HFFc6 (cell line): ENCODE data around the gene SCML1. TPM values are rescaled to one million over a fixed set of nuclear protein-coding genes. Genes with fewer than 3 reads are reported as not detected.

Experiments used
- DNase-seq: peaks from one replicate; pipeline ENCODE4 v3.0.0-alpha.2; 2018
- H3K27ac Mint-ChIP-seq: 2 replicates; pipeline ENCODE4 v1.8.0; 2020; ENCODE audit warnings: mild to moderate bottlenecking, mixed read lengths
- H3K27me3 Mint-ChIP-seq: 2 replicates; pipeline ENCODE4 v1.8.0; 2021; ENCODE audit warnings: mild to moderate bottlenecking, moderate library complexity, mixed read lengths; ENCODE audit not compliant: insufficient read depth
- H3K36me3 Mint-ChIP-seq: 2 replicates; pipeline ENCODE4 v1.8.0; 2021; ENCODE audit warnings: low read depth, mixed read lengths
- H3K4me1 Mint-ChIP-seq: 2 replicates; pipeline ENCODE4 v1.8.0; 2020; ENCODE audit warnings: low read depth, mixed read lengths
- H3K4me3 Mint-ChIP-seq: 2 replicates; pipeline ENCODE4 v1.8.0; 2020; ENCODE audit warnings: mild to moderate bottlenecking, moderate library complexity, mixed read lengths
- H3K9me3 Mint-ChIP-seq: 2 replicates; pipeline ENCODE4 v1.8.0; 2020; ENCODE audit warnings: mild to moderate bottlenecking, mixed read lengths
- long read RNA-seq: library from polyadenylated mRNA; unstranded; transcript quantifications from one replicate; pipeline ENCODE4 v2.0.0, GENCODE V29; 2019
- total RNA-seq, 6 experiments: library from RNA; stranded (reverse); fragmentation: NEBNext Ultra II Directional; extraction: Animal tissue kit (Norgen Biotek cat#: 25700); gene quantifications; 2 replicates in 1 of 6; 3 replicates in 5 of 6; pipeline ENCODE4 v1.2.3, GENCODE V29; 2021
- TF ChIP-seq, protein P1 (sequence below): fragments of 200-600 bp; sonication (generic); IDR thresholded peaks from 2 replicates; pipeline ENCODE4 v1.5.0; 2021; ENCODE audit warnings: antibody characterized with exemption, mild to moderate bottlenecking

The SCML1 gene
- 10 to 100 TPM in 3 of 6 experiments, 1 to 10 TPM in 3; 7.3 to 11.3 (median 9.8) TPM for total RNA-seq
- long read RNA-seq, full-length matches to known transcripts: 14 of 19 reads
- long read RNA-seq, partial matches to known transcripts: 1 of 19 reads
- long read RNA-seq, other reads (novel, unspliced or antisense): 4 of 19 reads

DNA sequence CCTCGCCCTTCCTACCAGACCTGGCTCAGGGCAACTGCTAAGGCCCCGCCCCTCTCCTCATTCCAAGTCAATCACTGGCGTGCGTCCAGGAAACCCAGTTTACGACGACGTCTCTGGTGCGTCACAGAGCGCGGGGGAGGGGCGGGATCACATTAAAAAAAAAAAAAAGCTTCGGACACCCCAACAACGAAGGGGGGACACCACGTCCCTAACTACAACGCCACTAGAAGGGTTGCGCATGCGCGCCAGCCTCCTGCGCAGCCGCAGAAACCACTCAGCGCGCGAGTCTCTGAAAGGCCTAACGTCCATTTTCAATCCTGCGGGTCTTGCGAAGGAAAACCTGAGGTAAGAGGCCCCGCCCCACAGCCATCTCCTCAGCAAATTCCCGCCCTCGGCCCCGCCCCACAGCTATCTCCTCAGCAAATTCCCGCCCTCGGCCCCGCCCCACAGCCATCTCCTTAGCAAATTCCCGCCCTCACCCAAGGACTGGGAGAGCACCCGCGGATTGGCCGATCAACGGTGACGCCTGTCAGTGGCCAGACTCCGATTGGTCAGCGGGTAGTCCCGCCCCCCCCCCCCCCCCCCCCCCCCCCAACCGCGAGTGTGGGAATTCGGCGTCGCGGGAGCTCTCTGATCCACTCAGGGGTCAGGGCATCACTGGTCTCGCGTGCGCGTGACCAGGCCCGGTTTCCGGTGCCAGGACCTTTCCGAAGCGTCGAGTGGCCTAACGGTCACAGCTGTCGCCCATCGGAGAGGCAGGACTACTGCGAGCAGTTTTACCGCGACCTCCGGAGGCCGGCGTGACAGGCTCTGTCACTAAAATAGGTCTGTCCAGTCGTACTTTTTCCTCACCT is at the start of gene SCML1:
Gene SCML1, plus strand, starts transcription at position 638 of the 854 bp plus-strand sequence. CDS start 6,694 bp downstream, outside the sequence.
- TF ChIP-seq, protein P1, sequence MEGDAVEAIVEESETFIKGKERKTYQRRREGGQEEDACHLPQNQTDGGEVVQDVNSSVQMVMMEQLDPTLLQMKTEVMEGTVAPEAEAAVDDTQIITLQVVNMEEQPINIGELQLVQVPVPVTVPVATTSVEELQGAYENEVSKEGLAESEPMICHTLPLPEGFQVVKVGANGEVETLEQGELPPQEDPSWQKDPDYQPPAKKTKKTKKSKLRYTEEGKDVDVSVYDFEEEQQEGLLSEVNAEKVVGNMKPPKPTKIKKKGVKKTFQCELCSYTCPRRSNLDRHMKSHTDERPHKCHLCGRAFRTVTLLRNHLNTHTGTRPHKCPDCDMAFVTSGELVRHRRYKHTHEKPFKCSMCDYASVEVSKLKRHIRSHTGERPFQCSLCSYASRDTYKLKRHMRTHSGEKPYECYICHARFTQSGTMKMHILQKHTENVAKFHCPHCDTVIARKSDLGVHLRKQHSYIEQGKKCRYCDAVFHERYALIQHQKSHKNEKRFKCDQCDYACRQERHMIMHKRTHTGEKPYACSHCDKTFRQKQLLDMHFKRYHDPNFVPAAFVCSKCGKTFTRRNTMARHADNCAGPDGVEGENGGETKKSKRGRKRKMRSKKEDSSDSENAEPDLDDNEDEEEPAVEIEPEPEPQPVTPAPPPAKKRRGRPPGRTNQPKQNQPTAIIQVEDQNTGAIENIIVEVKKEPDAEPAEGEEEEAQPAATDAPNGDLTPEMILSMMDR: no peak
- no peaks in the 10 kb centered on the region for H3K9me3 Mint-ChIP-seq
- H3K36me3 Mint-ChIP-seq: no peaks in the 10 kb centered on the region
- H3K4me1 Mint-ChIP-seq: peaks cover 18% of the 10 kb centered on the region
- DNase-seq: peak; percentile 96
- H3K27me3 Mint-ChIP-seq: no peaks in the 10 kb centered on the region
- peak within 1 kb of the TSS; percentile 98 for H3K4me3 Mint-ChIP-seq
- peak within 1 kb of the TSS; percentile 94 for H3K27ac Mint-ChIP-seq

- no peak for DNase-seq
- TF ChIP-seq, protein P1: no peak
- Mint-ChIP-seq H3K4me1 (peaks cover 10% of the 10 kb centered on the region), H3K4me3 (no peak overlapping the region), H3K9me3 (no peaks in the 10 kb centered on the region), H3K27me3 (peaks cover 4% of the 10 kb centered on the region), H3K36me3 (no peaks in the 10 kb centered on the region), H3K27ac (no peak overlapping the region)
These were observed 49.6 kb upstream of the SCML1 start for GRCh38 chrX:17687648-17688047.

GRCh38 chrX:17689971-17690409 is 47.3 kb upstream of the SCML1 start:
- no peaks in the 10 kb centered on the region for H3K9me3 Mint-ChIP-seq
- peaks cover 4% of the 10 kb centered on the region; the same call in 1 of the 2 replicates for H3K27me3 Mint-ChIP-seq
- no peaks in the 10 kb centered on the region for H3K36me3 Mint-ChIP-seq
- TF ChIP-seq, protein P1: peak; percentile 82
- peak; percentile 60 for DNase-seq
- H3K4me1 Mint-ChIP-seq: peaks cover 15% of the 10 kb centered on the region
- H3K27ac Mint-ChIP-seq: no peak overlapping the region
- H3K4me3 Mint-ChIP-seq: no peak overlapping the region

GRCh38 chrX:17692709-17693346 is 44.5 kb upstream of the SCML1 start:
- Mint-ChIP-seq H3K36me3 (no peaks in the 10 kb centered on the region), H3K4me3 (no peak overlapping the region), H3K9me3 (no peaks in the 10 kb centered on the region), H3K27me3 (peaks cover 4% of the 10 kb centered on the region; the same call in 1 of the 2 replicates), H3K27ac (no peak overlapping the region), H3K4me1 (peaks cover 20% of the 10 kb centered on the region)
- TF ChIP-seq, protein P1: no peak
- DNase-seq: peak; percentile 58

DNA sequence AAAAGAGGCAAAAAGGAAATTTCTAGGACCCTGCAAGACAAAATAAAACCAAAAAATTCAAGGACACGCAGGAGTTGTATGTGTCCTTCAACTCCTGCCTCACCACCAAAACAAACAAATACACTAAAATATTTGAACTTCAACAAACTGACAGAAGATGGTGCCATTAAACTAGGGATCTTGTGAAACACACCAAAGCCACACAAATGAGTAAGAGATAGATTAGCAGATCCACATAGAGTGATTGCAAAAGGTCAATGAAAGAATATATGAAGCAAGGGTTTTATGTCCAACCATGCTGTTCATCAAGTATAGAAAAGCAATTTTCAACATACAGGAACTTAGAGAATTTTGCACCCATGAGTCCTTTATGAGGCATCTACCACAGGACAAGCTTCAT is 40.1 kb upstream of the SCML1 start:
- no peaks in the 10 kb centered on the region; the same call in 1 of the 2 replicates for H3K36me3 Mint-ChIP-seq
- no peaks in the 10 kb centered on the region for H3K9me3 Mint-ChIP-seq
- TF ChIP-seq, protein P1: peak; percentile 20; the same call in 1 of the 2 replicates
- H3K4me3 Mint-ChIP-seq: no peak overlapping the region
- H3K4me1 Mint-ChIP-seq: peaks cover 11% of the 10 kb centered on the region; the same call in 1 of the 2 replicates
- no peak overlapping the region for H3K27ac Mint-ChIP-seq
- DNase-seq: peak; percentile 22
- H3K27me3 Mint-ChIP-seq: no peaks in the 10 kb centered on the region
